Tongue (tissue), 2 donors: Measurements from ENCODE around the gene POLG. TPM values are rescaled to one million over a fixed set of nuclear protein-coding genes. Genes with fewer than 3 reads are reported as not detected.

Source experiments
- DNase-seq: peaks from one replicate; pipeline ENCODE4 v3.0.0-alpha.2; 2015
- total RNA-seq: library from RNA; depleted of rRNA; stranded (reverse); fragments of >200 nt; gene quantifications from one replicate; pipeline ENCODE4 v1.2.3, GENCODE V29; 2014

The POLG gene
- total RNA-seq, 1 donor from 2014 or later, result 44.7 TPM

- no peak for DNase-seq
These were observed 35.7 kb upstream of the POLG start for GRCh38 chr15:89370120-89370977.

GRCh38 chr15:89369341-89369947 is 34.8 kb upstream of the POLG start:
- DNase-seq, result no peak

GRCh38 chr15:89368566-89369223 is 34.1 kb upstream of the POLG start:
- no peak for DNase-seq

GRCh38 chr15:89367485-89368451 is 33.1 kb upstream of the POLG start:
- peak; percentile 55 for DNase-seq

GRCh38 chr15:89366656-89367393 is 32.2 kb upstream of the POLG start:
- DNase-seq, result no peak

- DNase-seq, result no peak
These were observed 30.9 kb upstream of the POLG start for GRCh38 chr15:89365462-89366065.

GRCh38 chr15:89364741-89365450 is 30.3 kb upstream of the POLG start:
- DNase-seq, result no peak

GRCh38 chr15:89364341-89364740 is 29.7 kb upstream of the POLG start:
- no peak for DNase-seq

- no peak for DNase-seq
These were observed 29.1 kb upstream of the POLG start for GRCh38 chr15:89363770-89364169.

GRCh38 chr15:89363133-89363532 is 28.5 kb upstream of the POLG start:
- no peak for DNase-seq

GRCh38 chr15:89362203-89363101 is 27.8 kb upstream of the POLG start:
- no peak for DNase-seq

- peak; percentile 91 for DNase-seq
These were observed 27.0 kb upstream of the POLG start for GRCh38 chr15:89361451-89362202.

GRCh38 chr15:89360294-89360971 is 25.8 kb upstream of the POLG start:
- DNase-seq, result no peak

GRCh38 chr15:89359471-89360293 is 25.1 kb upstream of the POLG start:
- no peak for DNase-seq

GRCh38 chr15:89358755-89359439 is 24.3 kb upstream of the POLG start:
- DNase-seq, result peak; percentile 85

- DNase-seq, result no peak
These were observed 23.8 kb upstream of the POLG start for GRCh38 chr15:89358435-89358754.
